ENCODE data around the gene STH. TPM values are rescaled to one million over a fixed set of nuclear protein-coding genes. Genes with fewer than 3 reads are reported as not detected.

The STH gene
- total and polyA plus RNA-seq, 2 donors from 2014 or later: not detected

- no peak for DNase-seq
- no peak for TF ChIP-seq CTCF (IDR thresholded peaks at IDR 0.05; ENCODE audit: borderline replicate concordance, extremely low read depth, insufficient read depth)
- H3K27ac ChIP-seq (ENCODE audit: low read depth in 2 of 2, low read length in 2 of 2): no peak overlapping the region
- no peaks in the 10 kb centered on the region for H3K4me1 ChIP-seq (ENCODE audit: control insufficient read depth in 2 of 3, insufficient read depth in 2 of 3, low read depth in 1 of 3, low read length in 3 of 3)
- H3K4me3 ChIP-seq (ENCODE audit: low read length in 3 of 3): no peak overlapping the region
- intact Hi-C loops (cut with DNase I): no loop called here
- no peak for FAIRE-seq
- no peaks in the 10 kb centered on the region for H3K9me3 ChIP-seq (ENCODE audit: control insufficient read depth in 2 of 3, insufficient read depth in 1 of 3, low read length in 3 of 3)
- peaks cover 0 to 9% (median 6%) of the 10 kb centered on the region in 3 donors for H3K36me3 ChIP-seq (ENCODE audit: control insufficient read depth in 2 of 3, insufficient read depth in 3 of 3, low read length in 3 of 3)
- H3K27me3 ChIP-seq (ENCODE audit: control insufficient read depth, insufficient read depth, low read length): no peaks in the 10 kb centered on the region
- H3K9ac ChIP-seq (ENCODE audit: low read length in 3 of 3): no peak overlapping the region
These were observed 25.5 kb downstream of the STH start for GRCh38 chr17:46024590-46024989.

GRCh38 chr17:46025060-46025459 lies 26.0 kb downstream of the STH start:
- intact Hi-C loops (cut with DNase I): no loop called here
- Histone ChIP-seq H3K27ac (ENCODE audit: low read depth in 2 of 2, low read length in 2 of 2) (no peak overlapping the region), H3K9ac (ENCODE audit: low read length in 3 of 3) (no peak overlapping the region), H3K36me3 (ENCODE audit: control insufficient read depth in 2 of 3, insufficient read depth in 3 of 3, low read length in 3 of 3) (peaks cover 0 to 9% (median 6%) of the 10 kb centered on the region in 3 donors), H3K4me3 (ENCODE audit: low read length in 3 of 3) (no peak overlapping the region), H3K9me3 (ENCODE audit: control insufficient read depth in 2 of 3, insufficient read depth in 1 of 3, low read length in 3 of 3) (no peaks in the 10 kb centered on the region), H3K27me3 (ENCODE audit: control insufficient read depth, insufficient read depth, low read length) (no peaks in the 10 kb centered on the region), H3K4me1 (ENCODE audit: control insufficient read depth in 2 of 3, insufficient read depth in 2 of 3, low read depth in 1 of 3, low read length in 3 of 3) (no peaks in the 10 kb centered on the region)
- DNase-seq (no peak), FAIRE-seq (no peak)
- no peak for TF ChIP-seq CTCF (IDR thresholded peaks at IDR 0.05; ENCODE audit: borderline replicate concordance, extremely low read depth, insufficient read depth)

GRCh38 chr17:46025510-46026165 lies 26.6 kb downstream of the STH start:
- peaks cover 5 to 14% (median 9%) of the 10 kb centered on the region in 3 donors for H3K36me3 ChIP-seq (ENCODE audit: control insufficient read depth in 2 of 3, insufficient read depth in 3 of 3, low read length in 3 of 3)
- H3K4me3 ChIP-seq (ENCODE audit: low read length in 3 of 3): no peak overlapping the region
- H3K9me3 ChIP-seq (ENCODE audit: control insufficient read depth in 2 of 3, insufficient read depth in 1 of 3, low read length in 3 of 3): no peaks in the 10 kb centered on the region
- no peak for FAIRE-seq
- H3K9ac ChIP-seq (ENCODE audit: low read length in 3 of 3): no peak overlapping the region
- DNase-seq: no peak
- no peaks in the 10 kb centered on the region for H3K4me1 ChIP-seq (ENCODE audit: control insufficient read depth in 2 of 3, insufficient read depth in 2 of 3, low read depth in 1 of 3, low read length in 3 of 3)
- H3K27me3 ChIP-seq (ENCODE audit: control insufficient read depth, insufficient read depth, low read length): no peaks in the 10 kb centered on the region
- intact Hi-C loops (cut with DNase I): no loop called here
- no peak for TF ChIP-seq CTCF (IDR thresholded peaks at IDR 0.05; ENCODE audit: borderline replicate concordance, extremely low read depth, insufficient read depth)
- H3K27ac ChIP-seq (ENCODE audit: low read depth in 2 of 2, low read length in 2 of 2): no peak overlapping the region
